ENCODE measurements around the gene STK24.

Gene STK24

DNA sequence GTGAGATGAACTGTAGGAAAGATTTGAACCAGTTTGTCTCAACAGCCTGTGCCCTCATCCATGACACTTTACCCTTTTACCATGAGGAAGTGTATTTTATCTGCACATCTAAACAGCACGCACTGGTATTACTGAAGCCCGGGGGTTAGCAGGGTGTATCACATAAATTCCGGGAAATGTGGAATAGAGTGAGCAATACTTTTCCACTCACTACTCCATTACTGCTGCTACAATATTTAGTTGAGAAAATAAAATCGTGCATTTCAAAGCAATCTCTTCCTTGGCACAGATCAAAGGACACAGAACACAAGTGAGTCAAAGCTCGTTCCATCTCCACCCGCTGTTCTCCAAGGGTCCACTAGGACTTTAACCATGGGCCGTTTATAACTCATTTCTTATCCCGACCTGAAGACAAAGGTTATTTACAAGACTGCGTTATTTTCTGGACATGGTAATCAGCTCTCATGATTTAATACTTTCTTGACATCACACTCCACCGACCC lies 35.2 kb downstream of the STK24 start:
- Histone ChIP-seq H3K4me3 (ENCODE audit: low read length) (no peak overlapping the region), H3K36me3 (ENCODE audit: control insufficient read depth, insufficient read depth, low read length) (no peaks in the 10 kb centered on the region), H3K27me3 (ENCODE audit: control insufficient read depth, insufficient read depth, low read length) (no peaks in the 10 kb centered on the region), H3K9me3 (ENCODE audit: control insufficient read depth, insufficient read depth, low read length) (no peaks in the 10 kb centered on the region), H3K4me1 (ENCODE audit: control insufficient read depth, insufficient read depth, low read length) (peaks cover 9% of the 10 kb centered on the region), H3K27ac (ENCODE audit: low read length) (no peak overlapping the region)
- no CpG with 5 or more reads among the region's 10 CpGs for WGBS (ENCODE audit: insufficient coverage, insufficient read length)
- DNase-seq (ENCODE audit: low read depth, low spot score), result no peak

DNA sequence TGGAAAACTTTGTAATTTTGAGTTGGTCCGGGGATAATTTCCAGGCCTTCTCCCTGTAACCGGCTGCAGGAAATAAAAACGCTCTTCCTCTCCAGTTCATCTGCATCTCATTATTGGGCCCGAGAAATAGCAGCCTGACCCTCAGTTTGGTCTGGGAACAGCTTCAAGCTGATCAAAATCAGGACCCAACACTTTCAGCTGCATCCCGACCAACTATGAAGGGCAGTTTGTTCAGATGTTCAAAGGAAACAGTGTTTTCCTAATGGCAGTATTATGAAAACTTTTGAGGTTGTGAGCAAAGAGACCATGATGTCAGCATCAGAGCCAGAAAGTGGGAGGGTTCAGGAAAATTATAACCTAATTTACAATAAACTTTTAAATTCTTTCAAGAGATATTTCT lies 35.7 kb downstream of the STK24 start:
- Histone ChIP-seq H3K4me1 (ENCODE audit: control insufficient read depth, insufficient read depth, low read length) (peaks cover 11% of the 10 kb centered on the region), H3K36me3 (ENCODE audit: control insufficient read depth, insufficient read depth, low read length) (no peaks in the 10 kb centered on the region), H3K9me3 (ENCODE audit: control insufficient read depth, insufficient read depth, low read length) (no peaks in the 10 kb centered on the region), H3K27me3 (ENCODE audit: control insufficient read depth, insufficient read depth, low read length) (no peaks in the 10 kb centered on the region), H3K27ac (ENCODE audit: low read length) (no peak overlapping the region), H3K4me3 (ENCODE audit: low read length) (no peak overlapping the region)
- no CpG with 5 or more reads among the region's 5 CpGs for WGBS (ENCODE audit: insufficient coverage, insufficient read length)
- DNase-seq (ENCODE audit: low read depth, low spot score), result no peak

DNA sequence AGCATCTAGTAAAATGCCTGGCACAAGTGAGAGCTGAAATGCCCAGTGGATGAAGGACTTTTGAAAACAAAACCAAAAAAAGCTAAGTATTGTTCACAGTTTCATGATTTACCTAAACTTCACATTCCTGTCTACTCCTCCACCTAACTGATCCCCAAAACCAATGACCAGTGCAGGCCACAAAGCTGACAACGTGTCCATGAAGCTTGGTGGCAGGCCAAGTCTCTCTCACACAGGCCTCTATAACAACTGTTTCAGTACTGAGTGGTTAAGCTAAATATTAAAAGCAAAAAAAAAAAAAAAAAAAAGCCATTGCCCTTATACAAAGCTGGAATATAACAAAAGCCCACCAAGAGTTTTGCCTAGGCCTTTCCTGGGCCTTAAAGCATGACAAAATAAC lies 36.4 kb downstream of the STK24 start:
- Histone ChIP-seq H3K9me3 (ENCODE audit: control insufficient read depth, insufficient read depth, low read length) (no peaks in the 10 kb centered on the region), H3K4me3 (ENCODE audit: low read length) (no peak overlapping the region), H3K27me3 (ENCODE audit: control insufficient read depth, insufficient read depth, low read length) (no peaks in the 10 kb centered on the region), H3K36me3 (ENCODE audit: control insufficient read depth, insufficient read depth, low read length) (no peaks in the 10 kb centered on the region), H3K4me1 (ENCODE audit: control insufficient read depth, insufficient read depth, low read length) (peaks cover 11% of the 10 kb centered on the region), H3K27ac (ENCODE audit: low read length) (no peak overlapping the region)
- WGBS (ENCODE audit: insufficient coverage, insufficient read length), result no CpG with 5 or more reads among the region's 1 CpG
- no peak for DNase-seq (ENCODE audit: low read depth, low spot score)

DNA sequence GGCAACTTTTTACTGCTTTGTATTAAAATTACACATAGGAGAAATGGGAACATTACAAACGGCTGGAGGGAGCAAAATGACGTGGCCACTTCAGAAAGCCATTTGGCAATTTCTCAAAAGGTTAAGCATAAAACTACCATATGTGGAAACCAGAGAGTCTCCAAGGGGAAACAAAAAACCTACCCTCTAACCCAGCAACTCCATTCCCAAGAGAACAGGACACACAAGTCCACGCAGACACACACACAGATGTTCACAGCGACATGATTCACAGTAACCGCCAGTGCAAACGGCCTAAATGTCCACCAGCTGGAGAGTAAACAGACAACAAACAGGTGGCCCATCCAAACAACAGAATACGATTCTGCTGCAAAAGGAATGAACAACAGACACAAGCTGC lies 37.2 kb downstream of the STK24 start:
- Histone ChIP-seq H3K27ac (ENCODE audit: low read length) (no peak overlapping the region), H3K9me3 (ENCODE audit: control insufficient read depth, insufficient read depth, low read length) (no peaks in the 10 kb centered on the region), H3K36me3 (ENCODE audit: control insufficient read depth, insufficient read depth, low read length) (no peaks in the 10 kb centered on the region), H3K4me1 (ENCODE audit: control insufficient read depth, insufficient read depth, low read length) (peaks cover 11% of the 10 kb centered on the region), H3K27me3 (ENCODE audit: control insufficient read depth, insufficient read depth, low read length) (no peaks in the 10 kb centered on the region), H3K4me3 (ENCODE audit: low read length) (no peak overlapping the region)
- WGBS (ENCODE audit: insufficient coverage, insufficient read length), result no CpG with 5 or more reads among the region's 7 CpGs
- DNase-seq (ENCODE audit: low read depth, low spot score), result no peak

DNA sequence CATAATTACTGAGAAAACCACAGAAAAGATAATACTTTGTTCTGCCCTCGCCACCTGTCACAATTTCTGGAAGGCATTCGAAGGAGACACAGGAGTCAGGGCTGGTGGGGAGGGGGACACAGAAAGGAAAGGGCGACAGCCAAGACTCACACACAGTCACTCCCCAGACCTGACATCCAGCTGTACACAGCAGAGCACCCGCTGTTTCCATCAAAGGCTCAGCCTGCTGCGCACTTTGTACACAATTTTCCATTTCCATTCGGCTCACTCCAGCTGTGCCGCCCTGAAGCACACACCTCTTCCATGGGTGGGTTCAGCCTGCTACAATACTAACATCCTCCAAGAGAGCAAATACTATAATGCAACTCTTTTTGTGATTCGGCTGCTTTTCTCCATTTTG lies 38.0 kb downstream of the STK24 start:
- DNase-seq (ENCODE audit: low read depth, low spot score), result no peak
- no peaks in the 10 kb centered on the region for H3K36me3 ChIP-seq (ENCODE audit: control insufficient read depth, insufficient read depth, low read length)
- no peak overlapping the region for H3K27ac ChIP-seq (ENCODE audit: low read length)
- no peaks in the 10 kb centered on the region for H3K9me3 ChIP-seq (ENCODE audit: control insufficient read depth, insufficient read depth, low read length)
- H3K4me1 ChIP-seq (ENCODE audit: control insufficient read depth, insufficient read depth, low read length), result peaks cover 7% of the 10 kb centered on the region
- H3K4me3 ChIP-seq (ENCODE audit: low read length), result no peak overlapping the region
- no peaks in the 10 kb centered on the region for H3K27me3 ChIP-seq (ENCODE audit: control insufficient read depth, insufficient read depth, low read length)
- WGBS (ENCODE audit: insufficient coverage, insufficient read length), result no CpG with 5 or more reads among the region's 8 CpGs

DNA sequence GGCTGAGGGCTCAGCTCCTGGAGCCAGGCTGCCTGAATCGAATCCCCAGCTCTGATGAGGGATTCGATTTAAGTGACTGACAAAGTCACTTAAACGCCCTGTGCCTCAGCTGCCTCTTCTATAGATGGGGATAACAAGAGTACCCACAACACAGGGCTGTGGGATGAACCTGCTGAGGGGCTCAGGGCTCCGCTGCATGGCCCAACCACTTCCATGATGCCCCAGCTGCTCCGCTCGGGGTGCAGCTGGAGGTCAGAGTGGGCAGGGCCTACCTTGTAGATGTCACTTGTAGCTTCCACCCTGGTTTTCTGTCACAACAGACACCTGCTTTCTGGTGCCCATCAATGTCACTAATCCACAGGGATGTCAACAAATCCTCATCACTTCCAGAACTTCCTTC lies 39.2 kb downstream of the STK24 start:
- Histone ChIP-seq H3K9me3 (ENCODE audit: control insufficient read depth, insufficient read depth, low read length) (no peaks in the 10 kb centered on the region), H3K4me3 (ENCODE audit: low read length) (no peak overlapping the region), H3K36me3 (ENCODE audit: control insufficient read depth, insufficient read depth, low read length) (no peaks in the 10 kb centered on the region), H3K4me1 (ENCODE audit: control insufficient read depth, insufficient read depth, low read length) (peaks cover 4% of the 10 kb centered on the region), H3K27me3 (ENCODE audit: control insufficient read depth, insufficient read depth, low read length) (no peaks in the 10 kb centered on the region), H3K27ac (ENCODE audit: low read length) (no peak overlapping the region)
- no CpG with 5 or more reads among the region's 6 CpGs for WGBS (ENCODE audit: insufficient coverage, insufficient read length)
- no peak for DNase-seq (ENCODE audit: low read depth, low spot score)

DNA sequence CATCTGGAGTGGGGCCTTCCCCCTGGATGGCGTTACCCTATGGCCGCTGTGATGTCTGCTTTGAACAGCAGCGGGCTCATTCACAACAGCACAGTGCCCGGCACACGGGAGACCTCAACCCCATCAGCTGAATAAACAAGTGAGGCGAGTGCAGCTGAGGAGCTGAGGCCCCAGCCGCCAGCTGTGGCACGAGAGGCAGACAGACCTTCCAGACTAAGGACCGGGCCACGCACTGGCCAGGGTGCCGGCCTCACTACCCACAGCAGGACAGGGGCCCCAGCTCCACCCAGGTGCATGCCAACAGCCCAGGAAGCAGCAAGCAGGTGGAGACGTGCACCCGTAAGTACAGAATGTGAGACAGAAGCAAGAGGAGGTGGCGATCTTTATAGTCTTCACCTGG lies 39.6 kb downstream of the STK24 start:
- Histone ChIP-seq H3K4me3 (ENCODE audit: low read length) (no peak overlapping the region), H3K36me3 (ENCODE audit: control insufficient read depth, insufficient read depth, low read length) (no peaks in the 10 kb centered on the region)

DNA sequence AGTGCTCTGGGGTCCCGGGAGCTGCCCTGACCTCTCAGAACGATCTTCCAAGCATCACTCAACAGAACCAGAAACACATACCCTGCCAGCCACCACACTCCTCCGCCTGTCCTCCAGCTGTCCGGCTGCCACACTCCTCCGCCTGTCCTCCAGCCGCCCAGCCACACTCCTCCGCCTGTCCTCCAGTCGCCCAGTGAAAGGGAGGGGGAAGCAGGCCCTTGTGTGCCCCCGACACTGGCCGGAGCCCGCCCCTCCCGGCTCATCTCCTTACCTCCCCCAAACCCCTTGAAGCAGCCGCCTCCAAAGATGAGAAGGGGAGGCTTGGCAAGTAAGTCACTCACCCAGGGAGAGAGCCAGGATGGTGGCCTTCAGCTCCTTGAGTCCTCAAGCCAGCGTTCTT lies 40.2 kb downstream of the STK24 start:
- no peaks in the 10 kb centered on the region for H3K36me3 ChIP-seq (ENCODE audit: control insufficient read depth, insufficient read depth, low read length)
- no peak overlapping the region for H3K27ac ChIP-seq (ENCODE audit: low read length)
- no peak for DNase-seq (ENCODE audit: low read depth, low spot score)
- WGBS (ENCODE audit: insufficient coverage, insufficient read length), result no CpG with 5 or more reads among the region's 14 CpGs
- H3K4me3 ChIP-seq (ENCODE audit: low read length), result no peak overlapping the region
- no peaks in the 10 kb centered on the region for H3K27me3 ChIP-seq (ENCODE audit: control insufficient read depth, insufficient read depth, low read length)
- peaks cover 2% of the 10 kb centered on the region for H3K4me1 ChIP-seq (ENCODE audit: control insufficient read depth, insufficient read depth, low read length)
- no peaks in the 10 kb centered on the region for H3K9me3 ChIP-seq (ENCODE audit: control insufficient read depth, insufficient read depth, low read length)

More for the DNA sequence above, 39.6 kb downstream of the STK24 start:
- Histone ChIP-seq H3K9me3 (ENCODE audit: control insufficient read depth, insufficient read depth, low read length) (no peaks in the 10 kb centered on the region), H3K4me1 (ENCODE audit: control insufficient read depth, insufficient read depth, low read length) (peaks cover 2% of the 10 kb centered on the region), H3K27me3 (ENCODE audit: control insufficient read depth, insufficient read depth, low read length) (no peaks in the 10 kb centered on the region), H3K27ac (ENCODE audit: low read length) (no peak overlapping the region)
- no peak for DNase-seq (ENCODE audit: low read depth, low spot score)
- WGBS (ENCODE audit: insufficient coverage, insufficient read length), result no CpG with 5 or more reads among the region's 14 CpGs

DNA sequence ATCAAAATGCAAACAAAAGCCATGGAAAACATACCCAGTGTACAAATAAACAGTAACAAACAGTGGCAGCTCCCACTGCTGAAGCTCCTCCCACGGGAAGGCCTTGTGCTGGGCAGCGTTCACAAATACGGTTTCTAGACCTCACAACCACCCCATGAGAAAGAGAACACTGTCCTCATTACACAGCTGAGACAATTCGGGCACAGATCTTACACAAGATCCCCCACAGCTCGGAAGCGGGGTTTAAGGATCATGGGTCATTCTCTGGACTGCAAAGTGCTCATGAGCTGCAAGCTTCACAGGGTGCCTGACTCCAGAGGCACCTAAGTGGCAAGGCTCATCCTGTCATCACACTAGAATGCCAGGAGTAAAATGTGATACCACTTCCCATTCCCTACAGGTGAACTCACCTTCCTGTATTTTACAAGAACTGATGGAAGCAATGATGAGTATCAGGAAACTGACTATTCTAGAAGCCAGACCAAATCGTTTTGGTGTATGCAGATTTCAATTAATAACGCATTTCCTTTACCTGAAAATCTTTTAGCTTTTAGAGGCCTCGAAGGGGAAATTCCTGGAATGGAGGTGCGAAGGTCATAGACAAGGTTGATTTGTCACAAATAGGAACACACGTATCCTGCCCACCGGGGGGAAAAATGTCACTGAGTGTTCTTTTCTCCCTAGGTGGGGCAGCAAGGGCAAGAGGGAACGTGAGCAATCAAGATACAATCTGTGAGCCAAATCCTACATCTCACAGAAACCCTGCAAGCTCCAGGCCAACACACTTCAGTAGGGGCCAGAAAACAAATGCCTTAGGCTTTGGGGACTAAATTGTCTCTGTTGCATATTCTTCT lies 41.2 kb downstream of the STK24 start:
- no peak for DNase-seq (ENCODE audit: low read depth, low spot score)
- no peak overlapping the region for H3K27ac ChIP-seq (ENCODE audit: low read length)
- H3K36me3 ChIP-seq (ENCODE audit: control insufficient read depth, insufficient read depth, low read length), result no peaks in the 10 kb centered on the region
- WGBS (ENCODE audit: insufficient coverage, insufficient read length), result no CpG with 5 or more reads among the region's 13 CpGs
- H3K4me3 ChIP-seq (ENCODE audit: low read length), result no peak overlapping the region
- no peaks in the 10 kb centered on the region for H3K27me3 ChIP-seq (ENCODE audit: control insufficient read depth, insufficient read depth, low read length)
- no peaks in the 10 kb centered on the region for H3K9me3 ChIP-seq (ENCODE audit: control insufficient read depth, insufficient read depth, low read length)
- peaks cover 2% of the 10 kb centered on the region for H3K4me1 ChIP-seq (ENCODE audit: control insufficient read depth, insufficient read depth, low read length)

DNA sequence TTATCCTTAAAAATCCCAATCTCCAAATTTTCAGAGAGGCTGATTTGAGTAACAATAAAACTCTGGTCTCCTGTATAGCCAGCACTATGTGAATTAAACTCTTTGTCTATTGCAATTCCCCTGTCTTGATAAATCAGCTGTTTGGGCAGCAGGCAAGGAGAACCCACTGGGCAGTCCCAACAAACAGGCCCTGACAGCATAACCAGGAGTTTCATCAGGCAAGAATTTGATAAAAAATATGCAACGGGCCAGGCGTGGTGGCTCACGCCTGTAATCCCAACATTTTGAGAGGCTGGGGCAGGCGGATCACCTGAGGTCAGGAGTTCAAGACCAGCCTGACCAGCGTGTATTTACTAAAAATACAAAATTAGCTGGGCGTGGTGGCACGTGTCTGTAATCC lies 42.1 kb downstream of the STK24 start:
- H3K27me3 ChIP-seq (ENCODE audit: control insufficient read depth, insufficient read depth, low read length), result no peaks in the 10 kb centered on the region
- H3K9me3 ChIP-seq (ENCODE audit: control insufficient read depth, insufficient read depth, low read length), result no peaks in the 10 kb centered on the region
- H3K27ac ChIP-seq (ENCODE audit: low read length), result no peak overlapping the region
- WGBS (ENCODE audit: insufficient coverage, insufficient read length), result no CpG with 5 or more reads among the region's 7 CpGs
- peaks cover 2% of the 10 kb centered on the region for H3K4me1 ChIP-seq (ENCODE audit: control insufficient read depth, insufficient read depth, low read length)
- H3K4me3 ChIP-seq (ENCODE audit: low read length), result no peak overlapping the region
- no peaks in the 10 kb centered on the region for H3K36me3 ChIP-seq (ENCODE audit: control insufficient read depth, insufficient read depth, low read length)
- no peak for DNase-seq (ENCODE audit: low read depth, low spot score)

DNA sequence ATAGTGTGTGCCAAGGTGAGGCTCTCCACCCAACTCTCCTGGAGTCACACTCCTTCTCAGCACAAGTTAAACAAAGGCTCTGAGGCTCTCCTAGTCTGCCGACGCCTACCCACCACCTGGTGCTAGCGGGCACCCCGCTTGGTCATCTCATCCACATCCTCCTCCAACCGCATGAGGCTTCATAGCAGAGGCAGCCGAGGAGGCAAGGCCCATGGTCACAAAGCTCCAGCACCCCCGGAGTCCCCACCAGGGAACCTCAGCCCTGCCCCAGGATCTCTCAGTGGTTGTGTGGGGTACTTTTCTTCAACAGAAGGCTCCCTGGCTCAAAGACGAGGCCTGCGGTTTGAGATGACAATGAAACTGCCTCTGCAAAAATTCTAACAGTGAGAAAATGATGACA lies 43.0 kb downstream of the STK24 start:
- no peaks in the 10 kb centered on the region for H3K9me3 ChIP-seq (ENCODE audit: control insufficient read depth, insufficient read depth, low read length)
- WGBS (ENCODE audit: insufficient coverage, insufficient read length), result no CpG with 5 or more reads among the region's 9 CpGs
- peaks cover 2% of the 10 kb centered on the region for H3K4me1 ChIP-seq (ENCODE audit: control insufficient read depth, insufficient read depth, low read length)
- no peaks in the 10 kb centered on the region for H3K27me3 ChIP-seq (ENCODE audit: control insufficient read depth, insufficient read depth, low read length)
- no peaks in the 10 kb centered on the region for H3K36me3 ChIP-seq (ENCODE audit: control insufficient read depth, insufficient read depth, low read length)
- DNase-seq (ENCODE audit: low read depth, low spot score), result no peak
- H3K4me3 ChIP-seq (ENCODE audit: low read length), result no peak overlapping the region
- H3K27ac ChIP-seq (ENCODE audit: low read length), result no peak overlapping the region

Data from iPS DF 6.9 (cell line).